SU-DHL-6 (cell line): Measurements from ENCODE around the gene ZNF205.

Experiments
- H2AFZ ChIP-seq: fragments of 200-600 bp; sonication (generic); 2 replicates; pipeline ENCODE4 v1.6.1; 2014; ENCODE audit warnings: low read depth, mild to moderate bottlenecking, moderate library complexity, mixed read lengths, antibody characterized with exemption, low read length; ENCODE audit not compliant: severe bottlenecking
- H3F3A ChIP-seq: fragments of 200-600 bp; shearing (Covaris generic); 2 replicates; pipeline ENCODE4 v1.6.0; 2016; ENCODE audit warnings: antibody characterized with exemption, mild to moderate bottlenecking; ENCODE audit not compliant: insufficient read depth
- H3K27ac ChIP-seq: fragments of 200-600 bp; sonication (generic); 2 replicates; pipeline ENCODE4 v1.5.1; 2016; ENCODE audit warnings: low read depth, mild to moderate bottlenecking, low read length, moderate library complexity, mixed read lengths
- H3K27me3 ChIP-seq: fragments of 200-600 bp; sonication (generic), shearing (Covaris generic); 2 replicates; pipeline ENCODE4 v1.6.0; 2014; ENCODE audit warnings: mild to moderate bottlenecking, low read length
- H3K36me3 ChIP-seq: fragments of 200-600 bp; sonication (generic); 2 replicates; pipeline ENCODE4 v1.6.1; 2014; ENCODE audit warnings: mild to moderate bottlenecking, low read length, mixed read lengths
- H3K4me2 ChIP-seq: fragments of 300-600, 200-600 bp; shearing (Covaris generic), sonication (generic); 2 replicates; pipeline ENCODE4 v1.6.0; 2014; ENCODE audit warnings: low read length, low read depth, mild to moderate bottlenecking; ENCODE audit not compliant: poor library complexity, severe bottlenecking
- H3K4me3 ChIP-seq: fragments of 200-600 bp; sonication (generic); 2 replicates; pipeline ENCODE4 v1.5.1; 2014; ENCODE audit warnings: antibody characterized with exemption, low read length, mild to moderate bottlenecking, mixed read lengths; ENCODE audit not compliant: insufficient read depth, poor library complexity, severe bottlenecking
- H3K79me2 ChIP-seq: fragments of 200-600 bp; sonication (generic); 2 replicates; pipeline ENCODE4 v1.6.1; 2014; ENCODE audit warnings: mild to moderate bottlenecking, low read length, moderate library complexity; ENCODE audit not compliant: insufficient read depth
- H3K9ac ChIP-seq: fragments of 200-600 bp; sonication (generic); 2 replicates; pipeline ENCODE4 v1.7.0; 2014; ENCODE audit warnings: mild to moderate bottlenecking, low read length
- H3K9me2 ChIP-seq: fragments of 200-600 bp; sonication (generic); replicated peaks from 2 replicates; pipeline ENCODE4 v1.6.1; 2014; ENCODE audit warnings: low read length; ENCODE audit not compliant: insufficient read depth
- H3K9me3 ChIP-seq: fragments of 200-600 bp; sonication (generic); 2 replicates; pipeline ENCODE4 v1.6.1; 2014; ENCODE audit warnings: low read length, mixed read lengths; ENCODE audit not compliant: insufficient read depth
- H4K20me1 ChIP-seq: fragments of 200-600 bp; sonication (generic); 2 replicates; pipeline ENCODE4 v1.6.1; 2014; ENCODE audit warnings: low read depth, mild to moderate bottlenecking, antibody characterized with exemption, low read length, moderate library complexity, mixed read lengths
- EZH2phosphoT487 ChIP-seq: fragments of 200-600 bp; sonication (generic), shearing (Covaris generic); conservative IDR thresholded peaks from 2 replicates; pipeline ENCODE4 v1.6.1; 2018; ENCODE audit warnings: mild to moderate bottlenecking, antibody characterized with exemption, low read length, moderate library complexity, mixed read lengths
- TF ChIP-seq, protein P1 (sequence below): fragments of 200-600 bp; sonication (generic); IDR thresholded peaks from one replicate; pipeline ENCODE4 v1.5.1; 2017; ENCODE audit warnings: antibody characterized with exemption, mild to moderate bottlenecking, low read length, moderate library complexity; ENCODE audit not compliant: insufficient read depth, poor library complexity, severe bottlenecking

ZNF205 gene

DNA sequence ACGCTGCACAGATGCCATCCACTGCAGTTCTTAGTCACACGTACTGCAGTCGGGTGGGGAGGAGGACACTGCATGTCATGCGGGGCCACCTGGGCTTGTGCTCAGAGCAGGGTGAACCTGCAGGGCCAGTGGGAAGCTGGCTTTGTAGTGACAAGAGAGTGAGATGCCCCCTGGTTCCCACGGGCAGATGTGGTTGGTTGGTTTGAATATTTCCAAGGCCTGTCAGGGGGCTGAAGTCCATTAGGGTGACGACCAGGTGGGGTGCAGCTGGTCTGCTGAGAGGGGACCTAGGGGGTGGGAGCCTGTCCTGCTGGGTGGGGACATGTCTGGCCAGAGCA is 36.8 kb downstream of the ZNF205 start:
- H3K4me3 ChIP-seq = no peak overlapping the region
- no peak overlapping the region for H3K9ac ChIP-seq
- no peaks in the 10 kb centered on the region for H3K79me2 ChIP-seq
- H2AFZ ChIP-seq = no peak overlapping the region
- no peaks in the 10 kb centered on the region for H3K9me3 ChIP-seq
- H3K27ac ChIP-seq = no peak overlapping the region
- H3F3A ChIP-seq = peaks cover 9% of the 10 kb centered on the region; the same call in 1 of the 2 replicates
- no peaks in the 10 kb centered on the region for H4K20me1 ChIP-seq
- H3K4me2 ChIP-seq = peak overlapping the region; percentile 74
- H3K27me3 ChIP-seq = no peaks in the 10 kb centered on the region
- no peaks in the 10 kb centered on the region for H3K36me3 ChIP-seq
- TF ChIP-seq, protein P1, sequence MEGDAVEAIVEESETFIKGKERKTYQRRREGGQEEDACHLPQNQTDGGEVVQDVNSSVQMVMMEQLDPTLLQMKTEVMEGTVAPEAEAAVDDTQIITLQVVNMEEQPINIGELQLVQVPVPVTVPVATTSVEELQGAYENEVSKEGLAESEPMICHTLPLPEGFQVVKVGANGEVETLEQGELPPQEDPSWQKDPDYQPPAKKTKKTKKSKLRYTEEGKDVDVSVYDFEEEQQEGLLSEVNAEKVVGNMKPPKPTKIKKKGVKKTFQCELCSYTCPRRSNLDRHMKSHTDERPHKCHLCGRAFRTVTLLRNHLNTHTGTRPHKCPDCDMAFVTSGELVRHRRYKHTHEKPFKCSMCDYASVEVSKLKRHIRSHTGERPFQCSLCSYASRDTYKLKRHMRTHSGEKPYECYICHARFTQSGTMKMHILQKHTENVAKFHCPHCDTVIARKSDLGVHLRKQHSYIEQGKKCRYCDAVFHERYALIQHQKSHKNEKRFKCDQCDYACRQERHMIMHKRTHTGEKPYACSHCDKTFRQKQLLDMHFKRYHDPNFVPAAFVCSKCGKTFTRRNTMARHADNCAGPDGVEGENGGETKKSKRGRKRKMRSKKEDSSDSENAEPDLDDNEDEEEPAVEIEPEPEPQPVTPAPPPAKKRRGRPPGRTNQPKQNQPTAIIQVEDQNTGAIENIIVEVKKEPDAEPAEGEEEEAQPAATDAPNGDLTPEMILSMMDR = no peak
- no peak for TF ChIP-seq EZH2phosphoT487
- no peaks in the 10 kb centered on the region for H3K9me2 ChIP-seq

DNA sequence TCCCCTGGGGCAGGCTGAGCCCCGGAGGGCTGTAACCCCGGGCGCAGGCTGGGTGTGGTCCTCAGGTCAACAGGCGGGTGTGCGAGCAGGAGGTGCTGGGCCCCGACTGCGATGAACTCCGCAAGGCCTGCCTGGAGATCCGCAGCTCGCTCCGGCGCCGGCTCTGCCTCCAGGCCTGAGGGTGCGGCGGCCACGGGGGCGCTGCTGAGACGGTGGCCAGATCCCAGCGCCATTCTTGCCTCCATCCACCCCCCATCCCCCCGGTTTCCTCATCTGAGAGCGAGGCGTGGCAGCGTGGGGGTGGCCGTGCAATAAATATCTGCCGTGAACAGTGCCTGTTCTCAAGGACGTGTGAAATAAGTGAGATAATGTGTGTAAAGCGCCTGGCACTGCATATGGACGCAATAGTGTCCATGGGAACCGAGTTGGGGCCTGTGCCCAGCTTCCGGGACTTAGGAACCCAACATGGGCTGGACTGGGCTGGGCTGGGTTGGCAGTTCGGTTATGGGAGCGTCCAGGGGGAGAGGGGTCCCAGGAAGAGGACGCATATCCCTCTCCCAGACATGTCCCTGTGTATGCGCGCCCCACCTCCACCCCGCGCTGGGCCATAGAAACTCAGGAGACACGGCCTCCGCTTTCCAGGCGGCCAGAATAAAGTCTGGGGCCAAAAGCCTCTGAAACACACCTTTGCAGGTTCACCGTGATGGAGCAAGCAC is 37.4 kb downstream of the ZNF205 start:
- H3K9me2 ChIP-seq = no peaks in the 10 kb centered on the region
- H3F3A ChIP-seq = peaks cover 9% of the 10 kb centered on the region; the same call in 1 of the 2 replicates
- H2AFZ ChIP-seq = peak overlapping the region; percentile 71
- no peaks in the 10 kb centered on the region for H3K36me3 ChIP-seq
- no peak for TF ChIP-seq EZH2phosphoT487
- TF ChIP-seq, protein P1 = peak; percentile 56
- peak overlapping the region; percentile 64 for H3K4me3 ChIP-seq
- peak overlapping the region; percentile 74 for H3K4me2 ChIP-seq
- H3K27ac ChIP-seq = peak overlapping the region; percentile 39
- no peaks in the 10 kb centered on the region for H3K27me3 ChIP-seq
- H3K79me2 ChIP-seq = no peaks in the 10 kb centered on the region
- peak overlapping the region; percentile 66 for H3K9ac ChIP-seq
- H4K20me1 ChIP-seq = no peaks in the 10 kb centered on the region
- no peaks in the 10 kb centered on the region for H3K9me3 ChIP-seq

DNA sequence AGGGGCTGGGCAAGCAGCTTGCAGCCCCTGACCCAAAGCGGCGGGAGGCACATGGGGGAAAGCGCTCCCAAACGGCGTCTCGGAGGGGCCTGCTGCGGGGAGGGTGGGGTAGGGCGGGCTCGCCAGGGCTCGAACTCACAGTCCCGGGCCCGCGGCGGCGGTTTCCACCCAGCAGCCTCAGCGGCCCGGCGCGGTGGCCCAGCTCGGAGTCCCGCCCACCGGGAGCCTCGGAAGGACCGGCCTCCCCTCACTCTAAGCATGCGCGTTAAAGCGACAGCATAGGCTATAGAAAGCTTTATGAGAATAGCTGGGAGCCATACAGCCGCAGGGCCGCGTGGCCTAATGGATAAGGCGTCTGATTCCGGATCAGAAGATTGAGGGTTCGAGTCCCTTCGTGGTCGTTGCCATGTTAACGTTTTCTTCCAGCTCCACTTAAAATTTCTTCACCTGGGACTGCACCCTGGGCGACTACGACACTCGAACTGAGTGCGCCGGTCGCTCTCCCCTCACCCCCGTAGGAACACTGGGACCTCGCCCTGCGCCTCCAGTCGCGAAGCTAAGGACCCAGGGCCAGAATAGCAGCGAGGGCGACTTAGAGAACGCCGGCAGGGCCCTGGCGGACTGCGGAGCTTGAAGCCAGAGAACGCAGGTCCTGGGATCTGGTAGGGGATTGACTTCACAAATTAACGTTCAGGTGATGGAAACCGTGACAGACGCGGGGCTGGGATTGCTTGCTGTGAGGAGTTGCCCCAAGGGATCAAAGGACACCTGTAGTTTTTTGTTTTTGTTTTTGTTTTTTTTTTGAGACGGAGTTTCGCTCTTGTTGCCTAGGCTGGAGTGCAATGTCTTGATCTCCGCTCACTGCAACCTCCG is 38.2 kb downstream of the ZNF205 start:
- H3K4me3 ChIP-seq = peak overlapping the region; percentile 64
- H3K27me3 ChIP-seq = no peaks in the 10 kb centered on the region
- H3F3A ChIP-seq = peaks cover 12% of the 10 kb centered on the region; the same call in 1 of the 2 replicates
- H2AFZ ChIP-seq = peak overlapping the region; percentile 71
- H3K9me3 ChIP-seq = no peaks in the 10 kb centered on the region
- H4K20me1 ChIP-seq = no peaks in the 10 kb centered on the region
- peak overlapping the region; percentile 66 for H3K9ac ChIP-seq
- no peaks in the 10 kb centered on the region for H3K9me2 ChIP-seq
- H3K36me3 ChIP-seq = no peaks in the 10 kb centered on the region
- H3K79me2 ChIP-seq = no peaks in the 10 kb centered on the region
- H3K4me2 ChIP-seq = peak overlapping the region; percentile 74
- TF ChIP-seq, protein P1 = no peak
- no peak for TF ChIP-seq EZH2phosphoT487
- peak overlapping the region; percentile 39 for H3K27ac ChIP-seq
